HEK293 (cell line): ENCODE results near the gene SIGLEC1.

ENCODE experiments used
- CTCF ChIA-PET: fragments of 350-600 bp; formaldehyde crosslinking; extraction: SDS; loops from one replicate; lab custom pipeline; 2021; ENCODE audit warnings: antibody characterized with exemption; lab: Yijun Ruan, JAX
- POLR2A ChIA-PET: fragments of 300-600 bp; formaldehyde crosslinking; extraction: SDS; loops from one replicate; lab custom pipeline; 2020; ENCODE audit warnings: antibody characterized with exemption, inconsistent platforms; lab: Yijun Ruan, JAX
- H3K27ac ChIP-seq: fragments of 200-500 bp; sonication (Bioruptor generic); 2 replicates; pipeline ENCODE4 v1.5.1; 2014; ENCODE audit warnings: low read depth, low read length, control low read depth, inconsistent platforms; ENCODE audit errors: extremely low read depth
- H3K36me3 ChIP-seq, 2 experiments: fragments of 200-500 bp in 1 of 2; sonication (Bioruptor generic) in 1 of 2; 1 replicate in 1 of 2; 2 replicates in 1 of 2; pipeline ENCODE4 v1.5.1; 2014 to 2017; ENCODE audit warnings: inconsistent platforms in 2 of 2, low read length in 2 of 2; ENCODE audit not compliant: control insufficient read depth in 2 of 2, insufficient read depth in 1 of 2
- H3K4me1 ChIP-seq: fragments of 200-500 bp; sonication (Bioruptor generic); 2 replicates; pipeline ENCODE4 v1.5.1; 2014; ENCODE audit warnings: mild to moderate bottlenecking, low read length, inconsistent platforms; ENCODE audit not compliant: control insufficient read depth, insufficient read depth
- H3K4me3 ChIP-seq: 2 replicates; pipeline ENCODE4 v1.5.1; 2011; ENCODE audit warnings: low read depth, mild to moderate bottlenecking, control low read depth, low read length, moderate library complexity
- H3K9me3 ChIP-seq: fragments of 200-500 bp; sonication (Bioruptor generic); 2 replicates; pipeline ENCODE4 v1.5.1; 2014; ENCODE audit warnings: low read depth, low read length, inconsistent platforms; ENCODE audit not compliant: control insufficient read depth, insufficient read depth
- GLI4 ChIP-seq: fragments of 450-650 bp; formaldehyde crosslinking; IDR thresholded peaks from 2 replicates; pipeline ENCODE4 v1.5.1; 2016; ENCODE audit warnings: missing biosample characterization, missing genetic modification characterization
- HOXA7 ChIP-seq: sonication (generic); formaldehyde crosslinking; IDR thresholded peaks from 2 replicates; pipeline ENCODE4 v1.8.1; 2022; ENCODE audit warnings: missing genetic modification reagents, borderline replicate concordance
- RBAK ChIP-seq: fragments of 450-650 bp; formaldehyde crosslinking; IDR thresholded peaks from 2 replicates; pipeline ENCODE4 v1.5.1; 2016; ENCODE audit warnings: missing biosample characterization, missing genetic modification characterization
- ZBTB48 ChIP-seq: fragments of 450-650 bp; formaldehyde crosslinking; IDR thresholded peaks from 2 replicates; pipeline ENCODE4 v1.5.1; 2016; ENCODE audit warnings: missing biosample characterization, missing genetic modification characterization
- ZNF114 ChIP-seq: fragments of 450-650 bp; formaldehyde crosslinking; IDR thresholded peaks from 2 replicates; pipeline ENCODE4 v1.5.0; 2017; ENCODE audit warnings: missing biosample characterization, missing genetic modification characterization
- ZNF184 ChIP-seq: fragments of 450-650 bp; IDR thresholded peaks from 2 replicates; pipeline ENCODE4 v1.5.1; 2018; ENCODE audit warnings: missing biosample characterization, mild to moderate bottlenecking, missing genetic modification characterization
- ZNF24 ChIP-seq: fragments of 450-650 bp; formaldehyde crosslinking; IDR thresholded peaks from 2 replicates; pipeline ENCODE4 v1.5.1; 2016; ENCODE audit warnings: missing biosample characterization, missing genetic modification characterization
- ZNF341 ChIP-seq: fragments of 450-650 bp; formaldehyde crosslinking; IDR thresholded peaks from 2 replicates; pipeline ENCODE4; 2016; ENCODE audit warnings: low read depth, missing biosample characterization, missing genetic modification characterization
- ZNF354C ChIP-seq: fragments of 450-650 bp; formaldehyde crosslinking; IDR thresholded peaks from 2 replicates; pipeline ENCODE4 v1.5.1; 2016; ENCODE audit warnings: missing biosample characterization, missing genetic modification characterization, low read depth, borderline replicate concordance
- ZNF501 ChIP-seq: fragments of 450-650 bp; formaldehyde crosslinking; IDR thresholded peaks from 2 replicates; pipeline ENCODE4 v1.5.1; 2016; ENCODE audit warnings: missing biosample characterization, missing genetic modification characterization
- ZNF513 ChIP-seq: fragments of 450-650 bp; IDR thresholded peaks from 2 replicates; pipeline ENCODE4 v1.5.1; 2018; ENCODE audit warnings: missing biosample characterization, missing genetic modification characterization
- ZNF514 ChIP-seq: fragments of 450-650 bp; formaldehyde crosslinking; IDR thresholded peaks from 2 replicates; pipeline ENCODE4 v1.5.1; 2016; ENCODE audit warnings: missing biosample characterization, missing genetic modification characterization
- ZNF560 ChIP-seq: fragments of 450-650 bp; formaldehyde crosslinking; IDR thresholded peaks from 2 replicates; pipeline ENCODE4 v1.5.1; 2017; ENCODE audit warnings: missing biosample characterization, missing genetic modification characterization, borderline replicate concordance
- ZNF561 ChIP-seq: fragments of 450-650 bp; IDR thresholded peaks from 2 replicates; pipeline ENCODE4 v1.5.1; 2018; ENCODE audit warnings: missing biosample characterization, missing genetic modification characterization, borderline replicate concordance
- ZNF621 ChIP-seq: fragments of 450-650 bp; formaldehyde crosslinking; IDR thresholded peaks from 2 replicates; pipeline ENCODE4 v1.5.1; 2017; ENCODE audit warnings: missing biosample characterization, missing genetic modification characterization
- ZNF629 ChIP-seq: fragments of 450-650 bp; formaldehyde crosslinking; IDR thresholded peaks from 2 replicates; pipeline ENCODE4 v1.5.1; 2017; ENCODE audit warnings: missing biosample characterization, missing genetic modification characterization
- ZNF654 ChIP-seq: fragments of 450-650 bp; formaldehyde crosslinking; IDR thresholded peaks from 2 replicates; pipeline ENCODE4 v1.5.1; 2016; ENCODE audit warnings: low read depth, missing biosample characterization, missing genetic modification characterization
- ZNF660 ChIP-seq: fragments of 450-650 bp; IDR thresholded peaks from 2 replicates; pipeline ENCODE4 v1.5.1; 2018; ENCODE audit warnings: missing biosample characterization, mild to moderate bottlenecking, missing genetic modification characterization
- ZNF791 ChIP-seq: fragments of 450-650 bp; formaldehyde crosslinking; IDR thresholded peaks from 2 replicates; pipeline ENCODE4 v1.5.1; 2016; ENCODE audit warnings: missing biosample characterization, missing genetic modification characterization
- ZSCAN4 ChIP-seq: fragments of 450-650 bp; formaldehyde crosslinking; IDR thresholded peaks from 2 replicates; pipeline ENCODE4 v1.5.1; 2017; ENCODE audit warnings: missing biosample characterization, missing genetic modification characterization
- ZXDB ChIP-seq: fragments of 450-650 bp; formaldehyde crosslinking; IDR thresholded peaks from 2 replicates; pipeline ENCODE4 v1.5.1; 2016; ENCODE audit warnings: missing biosample characterization, missing genetic modification characterization
- TF ChIP-seq, protein P1 (sequence below): fragments of 450-650 bp; formaldehyde crosslinking; IDR thresholded peaks from 2 replicates; pipeline ENCODE4 v1.5.1; 2016; ENCODE audit warnings: missing biosample characterization, missing genetic modification characterization
- TF ChIP-seq, protein P2 (sequence below): fragments of 450-650 bp; formaldehyde crosslinking; IDR thresholded peaks from 2 replicates; pipeline ENCODE4 v1.5.1; 2016; ENCODE audit warnings: missing biosample characterization, missing genetic modification characterization
- TF ChIP-seq, protein P3 (sequence below): fragments of 450-650 bp; formaldehyde crosslinking; IDR thresholded peaks from 2 replicates; pipeline ENCODE4 v1.5.1; 2017; ENCODE audit warnings: missing biosample characterization, missing genetic modification characterization
- TF ChIP-seq, protein P4 (sequence below): IDR thresholded peaks from 2 replicates; pipeline ENCODE4 v1.6.1; 2011; ENCODE audit warnings: mild to moderate bottlenecking, low read depth, low read length, borderline replicate concordance

SIGLEC1 gene

DNA sequence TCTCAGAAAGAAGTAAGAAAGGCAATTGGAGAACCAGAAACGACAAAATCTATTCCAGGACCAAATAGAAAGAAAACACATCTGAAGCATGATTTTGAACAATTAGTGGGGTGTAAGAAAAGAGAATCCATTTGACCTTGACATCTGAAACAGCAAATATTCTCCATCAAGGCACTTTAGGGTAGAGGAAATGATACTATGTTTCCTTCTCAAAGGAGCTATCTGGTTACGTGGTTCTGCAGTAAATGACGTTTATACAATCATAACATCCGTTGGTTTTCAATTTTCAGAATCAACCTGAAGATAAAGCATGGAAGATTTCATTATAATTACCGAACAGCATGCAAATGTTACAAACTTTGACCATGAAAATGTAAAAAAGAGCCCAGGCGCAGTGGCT, 8.2 kb upstream of the SIGLEC1 start:
- Histone ChIP-seq H3K9me3 (no peaks in the 10 kb centered on the region), H3K36me3 (no peaks in the 10 kb centered on the region), H3K4me1 (no peaks in the 10 kb centered on the region), H3K27ac (no peak overlapping the region), H3K4me3 (no peak overlapping the region)
- POLR2A ChIA-PET, result no interaction called here
- TF ChIP-seq, protein P1, sequence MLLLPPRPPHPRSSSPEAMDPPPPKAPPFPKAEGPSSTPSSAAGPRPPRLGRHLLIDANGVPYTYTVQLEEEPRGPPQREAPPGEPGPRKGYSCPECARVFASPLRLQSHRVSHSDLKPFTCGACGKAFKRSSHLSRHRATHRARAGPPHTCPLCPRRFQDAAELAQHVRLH (tag by site-specific recombination), result no peak
- TF ChIP-seq ZNF514 (no peak), ZBTB48 (tag by site-specific recombination) (no peak), RBAK (tag by site-specific recombination) (no peak)
- TF ChIP-seq, protein P2, sequence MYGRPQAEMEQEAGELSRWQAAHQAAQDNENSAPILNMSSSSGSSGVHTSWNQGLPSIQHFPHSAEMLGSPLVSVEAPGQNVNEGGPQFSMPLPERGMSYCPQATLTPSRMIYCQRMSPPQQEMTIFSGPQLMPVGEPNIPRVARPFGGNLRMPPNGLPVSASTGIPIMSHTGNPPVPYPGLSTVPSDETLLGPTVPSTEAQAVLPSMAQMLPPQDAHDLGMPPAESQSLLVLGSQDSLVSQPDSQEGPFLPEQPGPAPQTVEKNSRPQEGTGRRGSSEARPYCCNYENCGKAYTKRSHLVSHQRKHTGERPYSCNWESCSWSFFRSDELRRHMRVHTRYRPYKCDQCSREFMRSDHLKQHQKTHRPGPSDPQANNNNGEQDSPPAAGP (tag by site-specific recombination), result no peak
- CTCF ChIA-PET, result interaction anchor here (1.3 to 2.4 kb wide), 6 partner anchors 10 to 62 kb away, joined by 4 to 17 read pairs (median 8); partner anchors contain the start of gene SPEF1

GRCh38 chr20:3720068-3720467, 7.7 kb upstream of the SIGLEC1 start:
- POLR2A ChIA-PET, result no interaction called here
- H3K9me3 ChIP-seq, result no peaks in the 10 kb centered on the region
- H3K4me1 ChIP-seq, result no peaks in the 10 kb centered on the region
- no peak for TF ChIP-seq ZBTB48 (tag by site-specific recombination)
- no peak for TF ChIP-seq ZSCAN4 (tag by site-specific recombination)
- TF ChIP-seq ZNF560 (tag by site-specific recombination), result no peak
- TF ChIP-seq ZNF629, result no peak
- no peak for TF ChIP-seq ZNF654 (tag by site-specific recombination)
- TF ChIP-seq ZNF114 (tag by site-specific recombination), result no peak
- TF ChIP-seq ZNF24 (tag by site-specific recombination), result no peak
- no peak for TF ChIP-seq ZXDB (tag by site-specific recombination)
- TF ChIP-seq ZNF621 (tag by site-specific recombination), result no peak
- no peaks in the 10 kb centered on the region for H3K36me3 ChIP-seq
- H3K4me3 ChIP-seq, result no peak overlapping the region
- no peak overlapping the region for H3K27ac ChIP-seq
- CTCF ChIA-PET, result interaction anchor here (0.6 to 2.4 kb wide), 9 partner anchors 9 to 87 kb away, joined by 3 to 17 read pairs (median 5); partner anchors contain the start of gene SPEF1

DNA sequence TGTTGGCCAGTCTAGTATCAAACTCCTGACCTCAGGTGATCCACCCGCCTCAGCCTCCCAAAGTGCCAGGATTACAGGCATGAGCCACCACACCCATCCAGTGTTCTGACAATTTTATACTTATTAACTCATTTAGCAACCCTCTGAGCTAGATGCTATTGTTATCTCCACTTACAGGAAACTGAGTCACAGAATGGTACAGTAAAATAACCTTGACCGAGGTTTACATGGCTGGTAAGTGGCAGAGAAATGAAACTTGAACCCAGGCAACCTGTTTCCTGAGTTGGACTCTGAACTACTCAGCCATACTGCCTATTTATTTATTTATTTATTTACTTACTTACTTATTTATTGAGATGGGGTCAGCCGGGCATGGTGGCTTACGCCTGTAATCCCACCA, 6.6 kb upstream of the SIGLEC1 start:
- ChIA-PET CTCF (interaction anchor here (0.6 to 3.7 kb wide), 9 partner anchors 8 to 234 kb away, joined by 3 to 20 read pairs (median 5); partner anchors contain the start of genes ADISSP and SPEF1), POLR2A (no interaction called here)
- Histone ChIP-seq H3K4me3 (no peak overlapping the region), H3K27ac (no peak overlapping the region), H3K36me3 (no peaks in the 10 kb centered on the region), H3K9me3 (no peaks in the 10 kb centered on the region), H3K4me1 (no peaks in the 10 kb centered on the region)
- TF ChIP-seq, protein P3, sequence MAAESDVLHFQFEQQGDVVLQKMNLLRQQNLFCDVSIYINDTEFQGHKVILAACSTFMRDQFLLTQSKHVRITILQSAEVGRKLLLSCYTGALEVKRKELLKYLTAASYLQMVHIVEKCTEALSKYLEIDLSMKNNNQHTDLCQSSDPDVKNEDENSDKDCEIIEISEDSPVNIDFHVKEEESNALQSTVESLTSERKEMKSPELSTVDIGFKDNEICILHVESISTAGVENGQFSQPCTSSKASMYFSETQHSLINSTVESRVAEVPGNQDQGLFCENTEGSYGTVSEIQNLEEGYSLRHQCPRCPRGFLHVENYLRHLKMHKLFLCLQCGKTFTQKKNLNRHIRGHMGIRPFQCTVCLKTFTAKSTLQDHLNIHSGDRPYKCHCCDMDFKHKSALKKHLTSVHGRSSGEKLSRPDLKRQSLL (tag by site-specific recombination), result no peak
- TF ChIP-seq ZNF513 (tag by site-specific recombination) (no peak), GLI4 (tag by site-specific recombination) (no peak), ZNF791 (tag by site-specific recombination) (no peak), ZNF184 (tag by site-specific recombination) (no peak), ZNF561 (tag by site-specific recombination) (no peak), ZNF501 (tag by site-specific recombination) (no peak), ZNF354C (tag by site-specific recombination) (no peak), HOXA7 (CRISPR knock-in tag) (no peak), ZNF660 (no peak), ZNF341 (no peak)
- TF ChIP-seq, protein P4, sequence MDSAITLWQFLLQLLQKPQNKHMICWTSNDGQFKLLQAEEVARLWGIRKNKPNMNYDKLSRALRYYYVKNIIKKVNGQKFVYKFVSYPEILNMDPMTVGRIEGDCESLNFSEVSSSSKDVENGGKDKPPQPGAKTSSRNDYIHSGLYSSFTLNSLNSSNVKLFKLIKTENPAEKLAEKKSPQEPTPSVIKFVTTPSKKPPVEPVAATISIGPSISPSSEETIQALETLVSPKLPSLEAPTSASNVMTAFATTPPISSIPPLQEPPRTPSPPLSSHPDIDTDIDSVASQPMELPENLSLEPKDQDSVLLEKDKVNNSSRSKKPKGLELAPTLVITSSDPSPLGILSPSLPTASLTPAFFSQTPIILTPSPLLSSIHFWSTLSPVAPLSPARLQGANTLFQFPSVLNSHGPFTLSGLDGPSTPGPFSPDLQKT, result no peak
